OCI-LY1 (cell line): ENCODE results near the gene AAK1.

ENCODE experiments used
- EZH2 ChIP-seq: fragments of 200-600 bp; sonication (generic), shearing (Covaris generic); IDR thresholded peaks from 2 replicates; pipeline ENCODE4 v1.8.0; 2017; ENCODE audit warnings: borderline replicate concordance, mixed run types, mild to moderate bottlenecking, antibody characterized with exemption, low read length, moderate library complexity, mixed read lengths
- TF ChIP-seq, protein P1 (sequence below): fragments of 200-600 bp; sonication (generic), shearing (Covaris generic); IDR thresholded peaks from 2 replicates; pipeline ENCODE4 v1.5.1; 2017; ENCODE audit warnings: mild to moderate bottlenecking, antibody characterized with exemption, low read length, moderate library complexity, mixed read lengths

DNA sequence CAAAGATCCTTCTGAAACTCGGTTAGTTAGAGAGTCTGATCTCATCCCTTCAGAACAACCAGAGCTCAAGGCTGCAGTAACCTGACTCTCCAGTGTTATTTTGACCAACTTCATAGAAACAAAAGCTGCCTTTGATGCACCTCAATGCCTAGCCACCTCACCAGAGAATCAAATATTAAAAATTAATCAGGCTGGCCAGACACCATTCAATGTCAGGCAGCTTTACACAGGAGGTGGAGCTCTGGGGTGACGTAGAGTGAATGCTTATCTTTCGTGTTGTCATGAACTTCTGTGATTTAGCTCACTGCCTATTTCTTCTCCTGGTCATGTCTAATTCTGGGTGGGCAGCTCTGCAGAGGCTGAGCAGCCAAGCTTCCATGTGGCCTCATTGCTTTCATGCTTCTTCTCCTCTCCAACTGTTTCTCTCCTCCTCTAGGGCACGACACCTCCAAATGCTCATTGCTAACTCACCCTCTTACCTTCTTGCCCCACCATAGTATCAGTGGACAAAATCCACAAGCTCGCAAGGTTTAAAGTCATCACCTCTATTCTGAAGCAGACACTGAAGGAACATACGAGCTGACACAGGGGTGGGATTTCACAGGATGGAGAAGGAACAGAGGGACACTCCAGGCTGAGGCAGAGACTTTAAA is 39.4 kb downstream of the AAK1 start:
- TF ChIP-seq EZH2, result no peak
- TF ChIP-seq, protein P1, sequence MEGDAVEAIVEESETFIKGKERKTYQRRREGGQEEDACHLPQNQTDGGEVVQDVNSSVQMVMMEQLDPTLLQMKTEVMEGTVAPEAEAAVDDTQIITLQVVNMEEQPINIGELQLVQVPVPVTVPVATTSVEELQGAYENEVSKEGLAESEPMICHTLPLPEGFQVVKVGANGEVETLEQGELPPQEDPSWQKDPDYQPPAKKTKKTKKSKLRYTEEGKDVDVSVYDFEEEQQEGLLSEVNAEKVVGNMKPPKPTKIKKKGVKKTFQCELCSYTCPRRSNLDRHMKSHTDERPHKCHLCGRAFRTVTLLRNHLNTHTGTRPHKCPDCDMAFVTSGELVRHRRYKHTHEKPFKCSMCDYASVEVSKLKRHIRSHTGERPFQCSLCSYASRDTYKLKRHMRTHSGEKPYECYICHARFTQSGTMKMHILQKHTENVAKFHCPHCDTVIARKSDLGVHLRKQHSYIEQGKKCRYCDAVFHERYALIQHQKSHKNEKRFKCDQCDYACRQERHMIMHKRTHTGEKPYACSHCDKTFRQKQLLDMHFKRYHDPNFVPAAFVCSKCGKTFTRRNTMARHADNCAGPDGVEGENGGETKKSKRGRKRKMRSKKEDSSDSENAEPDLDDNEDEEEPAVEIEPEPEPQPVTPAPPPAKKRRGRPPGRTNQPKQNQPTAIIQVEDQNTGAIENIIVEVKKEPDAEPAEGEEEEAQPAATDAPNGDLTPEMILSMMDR, result no peak
